GM12874 (cell line): ENCODE results near the gene KDM4B.

ENCODE experiments used
- TF ChIP-seq, protein P1 (sequence below): IDR thresholded peaks from 2 replicates; pipeline ENCODE4 v1.5.1; 2011; ENCODE audit warnings: low read depth, mild to moderate bottlenecking, control low read depth, low read length, moderate library complexity; ENCODE audit not compliant: insufficient read depth

Gene KDM4B

DNA sequence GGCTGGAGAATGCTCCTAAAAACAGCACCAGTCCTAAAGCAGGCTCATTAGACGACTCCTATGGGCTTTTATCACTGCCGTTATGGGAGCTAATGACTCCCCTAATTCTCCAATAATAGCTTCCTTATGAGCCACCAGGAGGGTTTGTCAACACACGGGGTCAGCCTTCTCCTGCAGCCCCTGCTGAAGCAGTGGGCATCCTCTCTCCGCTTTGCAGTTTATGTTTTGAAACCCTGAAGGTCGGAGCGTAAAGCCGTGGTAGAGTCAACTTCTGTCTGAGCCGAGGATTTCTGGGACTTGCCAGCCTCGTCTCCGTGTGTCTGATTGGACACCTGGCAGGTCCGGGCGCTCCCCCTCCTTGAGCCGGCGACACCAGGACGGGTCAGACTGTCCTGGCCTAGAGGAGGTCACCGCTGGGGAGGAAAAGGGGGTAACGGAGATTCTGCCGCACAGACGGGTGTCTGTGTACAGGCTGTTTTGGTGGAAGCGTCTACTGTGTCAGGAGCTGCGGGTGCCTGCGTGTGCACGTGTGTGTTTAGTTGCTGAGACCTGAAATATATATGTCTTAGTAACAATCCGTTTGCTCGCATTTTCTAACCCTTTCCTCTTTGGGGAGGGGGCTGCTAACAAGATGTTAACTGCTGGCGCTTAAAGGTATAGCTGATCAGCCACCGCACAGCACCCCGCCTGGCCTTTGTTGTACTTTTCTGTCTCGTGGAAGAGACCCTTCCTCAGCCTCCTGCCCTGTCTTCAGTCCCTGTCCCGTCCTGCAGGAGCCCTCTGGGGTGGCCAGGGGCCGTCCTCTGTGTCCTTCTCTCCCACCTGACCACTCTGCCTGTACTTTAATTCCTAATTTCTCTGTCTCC lies 1.9 kb downstream of the KDM4B start:
- TF ChIP-seq, protein P1, sequence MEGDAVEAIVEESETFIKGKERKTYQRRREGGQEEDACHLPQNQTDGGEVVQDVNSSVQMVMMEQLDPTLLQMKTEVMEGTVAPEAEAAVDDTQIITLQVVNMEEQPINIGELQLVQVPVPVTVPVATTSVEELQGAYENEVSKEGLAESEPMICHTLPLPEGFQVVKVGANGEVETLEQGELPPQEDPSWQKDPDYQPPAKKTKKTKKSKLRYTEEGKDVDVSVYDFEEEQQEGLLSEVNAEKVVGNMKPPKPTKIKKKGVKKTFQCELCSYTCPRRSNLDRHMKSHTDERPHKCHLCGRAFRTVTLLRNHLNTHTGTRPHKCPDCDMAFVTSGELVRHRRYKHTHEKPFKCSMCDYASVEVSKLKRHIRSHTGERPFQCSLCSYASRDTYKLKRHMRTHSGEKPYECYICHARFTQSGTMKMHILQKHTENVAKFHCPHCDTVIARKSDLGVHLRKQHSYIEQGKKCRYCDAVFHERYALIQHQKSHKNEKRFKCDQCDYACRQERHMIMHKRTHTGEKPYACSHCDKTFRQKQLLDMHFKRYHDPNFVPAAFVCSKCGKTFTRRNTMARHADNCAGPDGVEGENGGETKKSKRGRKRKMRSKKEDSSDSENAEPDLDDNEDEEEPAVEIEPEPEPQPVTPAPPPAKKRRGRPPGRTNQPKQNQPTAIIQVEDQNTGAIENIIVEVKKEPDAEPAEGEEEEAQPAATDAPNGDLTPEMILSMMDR = no peak

GRCh38 chr19:4971424-4971793 lies 2.5 kb downstream of the KDM4B start:
- TF ChIP-seq, protein P1 = no peak

- TF ChIP-seq, protein P1 = no peak
These were observed 3.0 kb downstream of the KDM4B start for GRCh38 chr19:4971816-4972495.

DNA sequence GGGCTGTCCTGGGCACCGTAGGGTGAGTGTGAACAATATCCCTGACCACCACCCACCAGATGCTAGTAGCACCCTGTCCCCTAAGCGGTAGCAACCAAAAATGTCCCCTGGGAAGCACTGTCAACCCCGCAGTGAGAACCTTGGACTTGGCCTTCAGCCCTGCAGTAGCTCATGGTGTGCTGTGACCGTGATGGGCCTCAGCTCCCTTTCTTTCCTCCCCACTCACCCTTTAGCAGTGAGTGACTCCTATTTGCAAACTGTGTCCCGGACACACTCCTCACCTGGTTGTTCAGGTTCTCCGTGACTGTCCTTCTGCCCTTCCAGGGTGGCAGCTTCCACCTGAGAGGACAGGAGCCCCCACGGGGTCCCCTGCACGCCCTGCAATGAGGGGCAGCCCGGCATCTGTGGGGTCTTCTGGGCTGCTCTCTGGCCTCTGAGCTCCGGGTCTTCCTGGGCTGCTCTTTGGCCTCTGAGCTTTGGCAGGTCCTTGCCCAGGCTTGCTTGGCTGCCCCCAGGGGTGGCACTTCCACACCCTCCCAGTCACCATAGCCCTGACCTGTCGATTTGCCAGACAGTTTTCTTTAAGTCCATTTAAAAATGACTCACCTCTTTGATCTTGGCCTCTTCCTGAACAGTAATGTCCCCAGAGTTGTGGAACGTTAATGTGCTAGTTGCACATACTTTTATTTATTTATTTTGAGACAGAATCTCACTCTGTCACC lies 3.8 kb downstream of the KDM4B start:
- TF ChIP-seq, protein P1 = no peak

DNA sequence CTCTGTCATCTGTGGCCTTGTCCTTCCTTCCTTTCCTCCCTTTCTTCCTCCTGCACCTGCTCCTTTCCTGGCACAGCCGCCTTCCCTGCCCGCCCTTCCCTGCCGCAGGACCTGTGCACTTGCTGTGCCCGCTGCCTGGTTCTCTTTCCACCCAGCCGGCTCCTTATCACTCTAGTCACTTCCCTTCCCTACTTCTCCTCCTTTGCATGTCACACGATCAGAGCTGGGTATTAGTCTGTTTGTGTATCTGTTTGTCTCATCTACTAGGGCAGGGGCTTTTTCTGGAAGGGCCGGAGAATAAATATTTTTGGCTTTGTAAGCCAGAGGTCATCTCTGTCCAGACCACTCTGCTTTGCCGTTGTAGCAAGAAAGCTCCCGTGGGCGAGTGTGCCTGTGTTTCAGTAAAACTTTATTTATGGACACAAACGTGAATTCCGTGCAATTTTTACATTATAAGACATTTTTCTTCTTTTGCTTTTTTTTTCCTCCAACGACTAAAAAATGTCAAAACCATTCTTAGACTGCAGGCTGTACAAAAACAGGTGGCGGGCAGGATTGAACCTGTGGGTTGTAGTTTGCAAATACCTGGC lies 6.1 kb downstream of the KDM4B start:
- TF ChIP-seq, protein P1 = no peak

- TF ChIP-seq, protein P1 = 0 out of 2 replicates have a peak, but pooled peaks have one; percentile 35
These were observed 7.7 kb downstream of the KDM4B start for GRCh38 chr19:4976401-4977298.
